Panc1 (cell line): ENCODE data around the gene MORN1. TPM values are rescaled to one million over a fixed set of nuclear protein-coding genes. Genes with fewer than 3 reads are reported as not detected.

Experiments used
- ATAC-seq: fragments of 200-7000 bp; cut with Tn5 transposase; 2 replicates; pipeline ENCODE4 v1.9.1; 2020; ENCODE audit warnings: mild to moderate bottlenecking, moderate library complexity
- BruUV-seq: library from RNA; stranded (reverse); fragments of 400-500 nt; replicated peaks from 2 replicates; lab custom pipeline; 2021; lab: Mats Ljungman, UMichigan
- CTCF ChIA-PET: fragments of 300-600 bp; sonication (Branson Sonifier 250); formaldehyde crosslinking; loops from one replicate; lab custom pipeline; 2022; ENCODE audit warnings: antibody characterized with exemption; lab: Charles Lee
- POLR2A ChIA-PET: fragments of 300-600 bp; sonication (Branson Sonifier 250); formaldehyde crosslinking; loops from one replicate; lab custom pipeline; 2022; ENCODE audit warnings: antibody characterized with exemption; lab: Charles Lee
- DNase-seq: peaks from one replicate; pipeline ENCODE4 v3.0.0-alpha.2; 2010; ENCODE audit warnings: low read depth, low spot score
- H3K27ac ChIP-seq: 2 replicates; pipeline ENCODE4 v1.5.1; 2011; ENCODE audit warnings: mild to moderate bottlenecking, low read length, inconsistent platforms
- H3K27me3 ChIP-seq: fragments of 200-500 bp; sonication (Bioruptor generic); 2 replicates; pipeline ENCODE4 v1.6.0; 2014; ENCODE audit warnings: low read length, inconsistent platforms; ENCODE audit not compliant: control insufficient read depth, insufficient read depth
- H3K36me3 ChIP-seq: fragments of 200-500 bp; sonication (Bioruptor generic); 2 replicates; pipeline ENCODE4 v1.5.1; 2014; ENCODE audit warnings: inconsistent platforms, mild to moderate bottlenecking, low read length, moderate library complexity; ENCODE audit not compliant: control insufficient read depth, insufficient read depth
- H3K4me1 ChIP-seq: 2 replicates; pipeline ENCODE4 v1.5.1; 2011; ENCODE audit warnings: inconsistent platforms, mild to moderate bottlenecking, low read length, moderate library complexity; ENCODE audit not compliant: control insufficient read depth, insufficient read depth
- H3K4me3 ChIP-seq, 2 experiments: 2 replicates each; pipeline ENCODE4 v1.5.1; 2011 to 2012; ENCODE audit warnings: low read depth in 2 of 2, low read length in 2 of 2, mild to moderate bottlenecking in 2 of 2, inconsistent platforms in 1 of 2, moderate library complexity in 1 of 2
- H3K9me3 ChIP-seq: fragments of 200-500 bp; sonication (Bioruptor generic); 2 replicates; pipeline ENCODE4 v1.5.1; 2014; ENCODE audit warnings: low read depth, mild to moderate bottlenecking, inconsistent platforms, low read length, moderate library complexity; ENCODE audit not compliant: control insufficient read depth, insufficient read depth
- POLR2AphosphoS5 ChIP-seq: IDR thresholded peaks from 2 replicates; pipeline ENCODE4 v1.6.1; 2012; ENCODE audit warnings: mild to moderate bottlenecking, low read depth, low read length, moderate library complexity
- SIN3A ChIP-seq: IDR thresholded peaks from 2 replicates; pipeline ENCODE4 v1.6.1; 2012; ENCODE audit warnings: low read depth, mild to moderate bottlenecking, low read length, moderate library complexity, borderline replicate concordance; ENCODE audit not compliant: insufficient read depth
- TCF7L2 ChIP-seq: IDR thresholded peaks from 2 replicates; pipeline ENCODE4 v1.6.1; 2011; ENCODE audit warnings: mild to moderate bottlenecking, low read depth, low read length, inconsistent platforms
- in situ Hi-C: cut with HindIII; loops from 2 replicates; pipeline ENCODE4 v1.10.0; 2016; ENCODE audit warnings: low sequenced_read_pairs, low pct_unique_long_range_greater_than_20kb
- intact Hi-C: fragments of 100-400 bp; cut with micrococcal nuclease; formaldehyde crosslinking; loops from one replicate; pipeline ENCODE4 v1.10.0; 2022; ENCODE audit not compliant: unreplicated experiment
- total RNA-seq: library from RNA; stranded (reverse); gene quantifications from one replicate; pipeline ENCODE4 v1.2.1, GENCODE V29; 2021; ENCODE audit not compliant: unreplicated experiment
- TF ChIP-seq, protein P1 (sequence below): fragments of 450-650 bp; IDR thresholded peaks from 2 replicates; pipeline ENCODE4 v1.5.1; 2017; ENCODE audit warnings: mild to moderate bottlenecking
- TF ChIP-seq, protein P2 (sequence below), 2 experiments: IDR thresholded peaks; 2 replicates each; pipeline ENCODE4 v1.6.1; 2011 to 2012; ENCODE audit warnings: low read depth in 2 of 2, control low read depth in 1 of 2, low read length in 1 of 2, mild to moderate bottlenecking in 1 of 2, moderate library complexity in 1 of 2; ENCODE audit not compliant: insufficient read depth in 1 of 2

Gene MORN1
- total RNA-seq, 1 experiment from 2014 or later = 21.3 TPM

GRCh38 chr1:2340918-2341254 is 50.5 kb downstream of the MORN1 start:
- no peak for DNase-seq
- H3K27me3 ChIP-seq = no peaks in the 10 kb centered on the region
- no peak for ATAC-seq
- no peaks in the 10 kb centered on the region for H3K9me3 ChIP-seq
- ChIA-PET CTCF (interaction anchor here (0.5 kb wide), 1 partner anchor 26 kb away, joined by 4 read pairs; no protein-coding TSS in a partner anchor), POLR2A (no interaction called here)
- no peaks in the 10 kb centered on the region for H3K36me3 ChIP-seq
- in situ Hi-C loops = no loop called here
- H3K4me1 ChIP-seq = no peaks in the 10 kb centered on the region
- no TSS peak for BruUV-seq
- intact Hi-C loops = no loop called here
- no peak overlapping the region for H3K27ac ChIP-seq
- no peak overlapping the region for H3K4me3 ChIP-seq
- TF ChIP-seq SIN3A (no peak), TCF7L2 (no peak)
- TF ChIP-seq, protein P1, sequence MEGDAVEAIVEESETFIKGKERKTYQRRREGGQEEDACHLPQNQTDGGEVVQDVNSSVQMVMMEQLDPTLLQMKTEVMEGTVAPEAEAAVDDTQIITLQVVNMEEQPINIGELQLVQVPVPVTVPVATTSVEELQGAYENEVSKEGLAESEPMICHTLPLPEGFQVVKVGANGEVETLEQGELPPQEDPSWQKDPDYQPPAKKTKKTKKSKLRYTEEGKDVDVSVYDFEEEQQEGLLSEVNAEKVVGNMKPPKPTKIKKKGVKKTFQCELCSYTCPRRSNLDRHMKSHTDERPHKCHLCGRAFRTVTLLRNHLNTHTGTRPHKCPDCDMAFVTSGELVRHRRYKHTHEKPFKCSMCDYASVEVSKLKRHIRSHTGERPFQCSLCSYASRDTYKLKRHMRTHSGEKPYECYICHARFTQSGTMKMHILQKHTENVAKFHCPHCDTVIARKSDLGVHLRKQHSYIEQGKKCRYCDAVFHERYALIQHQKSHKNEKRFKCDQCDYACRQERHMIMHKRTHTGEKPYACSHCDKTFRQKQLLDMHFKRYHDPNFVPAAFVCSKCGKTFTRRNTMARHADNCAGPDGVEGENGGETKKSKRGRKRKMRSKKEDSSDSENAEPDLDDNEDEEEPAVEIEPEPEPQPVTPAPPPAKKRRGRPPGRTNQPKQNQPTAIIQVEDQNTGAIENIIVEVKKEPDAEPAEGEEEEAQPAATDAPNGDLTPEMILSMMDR = no peak

DNA sequence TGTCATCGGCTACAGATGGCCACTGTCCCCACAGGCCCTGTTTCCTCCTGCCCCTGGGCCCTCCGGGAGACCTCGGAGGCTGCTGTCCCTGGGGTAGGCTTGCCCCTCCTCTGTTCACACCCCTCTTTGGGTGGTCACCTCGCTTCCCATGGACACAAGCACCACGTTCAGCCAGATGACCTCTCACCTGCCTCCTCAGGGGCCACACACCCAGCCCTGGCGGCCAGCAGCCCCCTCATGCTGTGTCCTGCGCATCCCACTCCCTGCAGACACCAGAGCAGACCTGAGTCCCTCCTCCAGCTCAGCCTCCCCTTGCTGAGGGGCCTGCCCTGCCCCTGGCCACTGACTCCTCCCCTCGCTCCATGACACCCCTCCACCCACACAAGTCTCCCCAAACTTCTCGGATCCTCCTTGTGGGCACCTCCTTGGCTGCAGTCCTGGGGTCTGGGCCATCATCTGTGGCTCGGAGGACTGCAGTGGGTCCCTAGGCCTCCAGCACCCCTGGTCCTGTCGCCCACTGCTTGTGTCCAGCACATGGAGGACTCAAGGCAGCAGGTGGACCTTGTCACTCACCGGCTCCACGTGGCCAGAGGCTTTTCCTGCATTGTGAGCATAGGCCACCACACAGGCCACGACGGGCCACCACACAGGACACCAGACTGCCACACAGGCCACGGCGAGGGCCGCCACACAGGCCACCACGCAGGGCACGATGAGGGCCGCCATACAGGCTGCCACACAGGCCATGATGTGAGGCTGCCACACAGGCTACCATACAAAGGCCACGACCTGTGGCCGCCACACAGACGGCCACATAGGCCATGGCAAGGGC is 51.1 kb downstream of the MORN1 start:
- no peak overlapping the region for H3K4me3 ChIP-seq
- no peaks in the 10 kb centered on the region for H3K27me3 ChIP-seq
- ATAC-seq (no peak), DNase-seq (no peak)
- in situ Hi-C loops (no loop called here), intact Hi-C loops (no loop called here)
- no TSS peak for BruUV-seq
- CTCF ChIA-PET = interaction anchor here (0.5 kb wide), 1 partner anchor 25 kb away, joined by 4 read pairs; no protein-coding TSS in a partner anchor
- H3K36me3 ChIP-seq = no peaks in the 10 kb centered on the region
- no peaks in the 10 kb centered on the region for H3K4me1 ChIP-seq
- no peak overlapping the region for H3K27ac ChIP-seq
- POLR2A ChIA-PET = no interaction called here
- TF ChIP-seq TCF7L2 = no peak
- TF ChIP-seq, protein P1 = no peak
- H3K9me3 ChIP-seq = no peaks in the 10 kb centered on the region

DNA sequence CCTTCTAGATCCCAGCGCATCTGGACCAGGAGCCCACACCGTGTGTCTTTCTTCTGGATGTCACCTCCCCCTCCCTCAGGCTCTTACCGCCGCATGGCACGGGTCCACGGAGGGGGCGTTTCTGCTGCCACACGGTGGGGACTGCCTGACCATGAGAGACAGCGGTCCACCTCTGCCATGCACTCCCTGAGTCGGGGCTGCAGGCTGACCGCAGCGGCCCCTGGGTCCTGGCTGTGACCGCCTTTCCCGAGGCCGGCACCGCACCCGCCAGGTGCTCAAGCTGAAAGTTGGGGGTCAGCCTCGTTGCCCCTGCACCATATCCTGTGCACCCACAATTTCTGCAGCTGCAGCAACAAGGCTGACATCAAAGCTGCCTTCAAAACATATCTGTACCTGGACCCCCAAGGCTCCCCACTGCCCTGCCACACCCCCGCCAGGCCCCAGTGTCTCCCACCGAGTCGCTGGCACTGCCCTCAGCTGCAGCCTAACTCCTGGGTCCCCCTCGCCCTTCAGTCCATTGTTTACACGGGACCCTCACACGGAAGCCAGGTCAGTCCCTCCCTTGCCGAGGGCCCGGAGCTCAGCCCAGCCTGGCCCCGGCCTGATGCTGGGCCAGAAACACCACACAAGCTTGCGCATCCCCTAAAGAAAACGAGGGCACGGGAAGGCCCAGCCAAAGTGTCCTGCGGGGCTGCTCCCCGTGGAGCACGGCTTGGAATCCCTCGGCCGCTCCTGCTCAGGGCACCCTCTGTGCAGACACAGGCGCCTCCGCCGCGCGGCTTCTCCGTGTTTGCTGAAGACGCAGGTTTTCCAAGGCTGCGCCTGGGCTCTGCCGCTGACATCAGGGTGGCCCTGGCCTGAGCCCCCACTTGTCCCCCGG is 51.9 kb downstream of the MORN1 start:
- DNase-seq = no peak
- CTCF ChIA-PET = no interaction called here
- Histone ChIP-seq H3K4me1 (no peaks in the 10 kb centered on the region), H3K27ac (no peak overlapping the region), H3K4me3 (no peak overlapping the region), H3K27me3 (no peaks in the 10 kb centered on the region), H3K9me3 (no peaks in the 10 kb centered on the region), H3K36me3 (no peaks in the 10 kb centered on the region)
- no peak for ATAC-seq
- BruUV-seq = no TSS peak
- in situ Hi-C loops = no loop called here
- no peak for TF ChIP-seq TCF7L2
- TF ChIP-seq, protein P2, sequence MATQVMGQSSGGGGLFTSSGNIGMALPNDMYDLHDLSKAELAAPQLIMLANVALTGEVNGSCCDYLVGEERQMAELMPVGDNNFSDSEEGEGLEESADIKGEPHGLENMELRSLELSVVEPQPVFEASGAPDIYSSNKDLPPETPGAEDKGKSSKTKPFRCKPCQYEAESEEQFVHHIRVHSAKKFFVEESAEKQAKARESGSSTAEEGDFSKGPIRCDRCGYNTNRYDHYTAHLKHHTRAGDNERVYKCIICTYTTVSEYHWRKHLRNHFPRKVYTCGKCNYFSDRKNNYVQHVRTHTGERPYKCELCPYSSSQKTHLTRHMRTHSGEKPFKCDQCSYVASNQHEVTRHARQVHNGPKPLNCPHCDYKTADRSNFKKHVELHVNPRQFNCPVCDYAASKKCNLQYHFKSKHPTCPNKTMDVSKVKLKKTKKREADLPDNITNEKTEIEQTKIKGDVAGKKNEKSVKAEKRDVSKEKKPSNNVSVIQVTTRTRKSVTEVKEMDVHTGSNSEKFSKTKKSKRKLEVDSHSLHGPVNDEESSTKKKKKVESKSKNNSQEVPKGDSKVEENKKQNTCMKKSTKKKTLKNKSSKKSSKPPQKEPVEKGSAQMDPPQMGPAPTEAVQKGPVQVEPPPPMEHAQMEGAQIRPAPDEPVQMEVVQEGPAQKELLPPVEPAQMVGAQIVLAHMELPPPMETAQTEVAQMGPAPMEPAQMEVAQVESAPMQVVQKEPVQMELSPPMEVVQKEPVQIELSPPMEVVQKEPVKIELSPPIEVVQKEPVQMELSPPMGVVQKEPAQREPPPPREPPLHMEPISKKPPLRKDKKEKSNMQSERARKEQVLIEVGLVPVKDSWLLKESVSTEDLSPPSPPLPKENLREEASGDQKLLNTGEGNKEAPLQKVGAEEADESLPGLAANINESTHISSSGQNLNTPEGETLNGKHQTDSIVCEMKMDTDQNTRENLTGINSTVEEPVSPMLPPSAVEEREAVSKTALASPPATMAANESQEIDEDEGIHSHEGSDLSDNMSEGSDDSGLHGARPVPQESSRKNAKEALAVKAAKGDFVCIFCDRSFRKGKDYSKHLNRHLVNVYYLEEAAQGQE (IDR thresholded peaks at IDR 0.05; ENCODE audit: insufficient read depth in 1 of 2, low read depth in 2 of 2, low read length in 1 of 2) = no peak
- TF ChIP-seq, protein P1 = no peak
- no peak for TF ChIP-seq POLR2AphosphoS5
- TF ChIP-seq SIN3A = no peak
- POLR2A ChIA-PET = no interaction called here
- intact Hi-C loops = no loop called here
